K562 (cell line): ENCODE results near the gene SMS. TPM values are rescaled to one million over a fixed set of nuclear protein-coding genes. Genes with fewer than 3 reads are reported as not detected.

Experiments
- ATAC-seq: fragments of 200-7000 bp; cut with Tn5 transposase; 3 replicates; pipeline ENCODE4 v1.9.1; 2020; ENCODE audit warnings: moderate library complexity
- BruUV-seq: library from RNA; stranded (reverse); fragments of 400-500 nt; replicated peaks from 2 replicates; lab custom pipeline; 2021; lab: Mats Ljungman, UMichigan
- CTCF ChIA-PET: fragments of 300-600 bp; formaldehyde crosslinking; extraction: SDS; loops from one replicate; lab custom pipeline; 2021; ENCODE audit warnings: low intra/inter-chr PET ratio; lab: Yijun Ruan, JAX
- POLR2A ChIA-PET: fragments of 300-600, 350-650 bp; sonication (Branson Sonifier 250); formaldehyde crosslinking; extraction: SDS; loops from one replicate; lab custom pipeline; 2021; ENCODE audit warnings: antibody characterized with exemption, inconsistent platforms; lab: Yijun Ruan, JAX
- DNase-seq, 4 experiments: peaks; one replicate each; pipeline versions ENCODE4 v3.0.0 to v3.0.0-alpha.2; 2011 to 2018; ENCODE audit warnings: low spot score in 3 of 4, mixed read lengths in 3 of 4; ENCODE audit errors: extremely low read depth in 1 of 4
- FAIRE-seq: peaks from 2 replicates; lab custom pipeline; 2011; peaks lifted over from hg19 to GRCh38; lab: Jason Lieb, UNC
- H2AFZ ChIP-seq: 2 replicates; pipeline ENCODE4 v1.6.0; 2011; ENCODE audit warnings: low read depth, low read length, control low read depth, inconsistent platforms
- H3K27ac ChIP-seq: fragments of 200-600 bp; 3 replicates; pipeline ENCODE4 v1.8.0; 2011; ENCODE audit warnings: low read depth, mild to moderate bottlenecking, control low read depth, inconsistent platforms, low read length, moderate library complexity, mixed read lengths; ENCODE audit errors: extremely low read depth
- H3K27me3 ChIP-seq, 2 experiments: fragments of 300-600 bp in 1 of 2; 2 replicates in 1 of 2; 3 replicates in 1 of 2; pipeline versions ENCODE4 v1.6.0 to v1.8.0; 2011; ENCODE audit warnings: inconsistent platforms in 2 of 2, low read length in 2 of 2, mild to moderate bottlenecking in 1 of 2, mixed read lengths in 1 of 2, moderate library complexity in 1 of 2; ENCODE audit not compliant: control insufficient read depth in 2 of 2, insufficient read depth in 2 of 2
- H3K36me3 ChIP-seq: fragments of 300-600 bp; 3 replicates; pipeline ENCODE4 v1.8.0; 2011; ENCODE audit warnings: mild to moderate bottlenecking, low read length, inconsistent platforms; ENCODE audit not compliant: control insufficient read depth, insufficient read depth
- H3K4me1 ChIP-seq, 2 experiments: fragments of 200-600 bp in 1 of 2; replicated peaks in 1 of 2; 2 replicates in 1 of 2; 3 replicates in 1 of 2; pipeline versions ENCODE4 v1.5.1 to v1.8.0; 2011; ENCODE audit warnings: inconsistent platforms in 2 of 2, low read length in 2 of 2, mild to moderate bottlenecking in 1 of 2, mixed read lengths in 1 of 2, moderate library complexity in 1 of 2; ENCODE audit not compliant: control insufficient read depth in 2 of 2, insufficient read depth in 2 of 2
- H3K4me2 ChIP-seq: 2 replicates; pipeline ENCODE4 v1.6.1; 2011; ENCODE audit warnings: low read length, control low read depth, inconsistent platforms, mixed read lengths; ENCODE audit not compliant: insufficient read depth
- H3K4me3 ChIP-seq: fragments of 200-600 bp; sonication (generic), shearing (Covaris generic); 2 replicates; pipeline ENCODE4 v1.5.1; 2016; ENCODE audit warnings: control low read depth, inconsistent platforms
- H3K79me2 ChIP-seq: fragments of 200-600 bp; 3 replicates; pipeline ENCODE4 v1.8.0; 2011; ENCODE audit warnings: low read length, inconsistent platforms; ENCODE audit not compliant: control insufficient read depth, insufficient read depth
- H3K9ac ChIP-seq, 2 experiments: 2 replicates each; pipeline versions ENCODE4 v1.6.0 to v1.6.1; 2011; ENCODE audit warnings: low read depth in 2 of 2, low read length in 2 of 2, control low read depth in 1 of 2, inconsistent platforms in 1 of 2, mild to moderate bottlenecking in 1 of 2, mixed read lengths in 1 of 2; ENCODE audit not compliant: insufficient read depth in 1 of 2
- H3K9me1 ChIP-seq: one replicate; pipeline ENCODE4 v1.6.0; 2011; ENCODE audit warnings: inconsistent platforms, mild to moderate bottlenecking, low read length, moderate library complexity; ENCODE audit not compliant: control insufficient read depth, insufficient read depth
- H3K9me3 ChIP-seq: replicated peaks from 2 replicates; pipeline ENCODE4 v1.5.1; 2011; ENCODE audit warnings: low read depth, low read length, inconsistent platforms; ENCODE audit not compliant: control insufficient read depth, insufficient read depth
- H4K20me1 ChIP-seq: replicated peaks from 2 replicates; pipeline ENCODE4 v1.6.1; 2011; ENCODE audit warnings: low read length, inconsistent platforms, mixed read lengths; ENCODE audit not compliant: control insufficient read depth, insufficient read depth
- BCLAF1 ChIP-seq, 2 experiments: fragments of 450-650 bp in 1 of 2; IDR thresholded peaks; 2 replicates each; pipeline ENCODE4 v1.6.1; 2011 to 2017; ENCODE audit warnings: low read depth in 2 of 2, antibody characterized with exemption in 1 of 2, borderline replicate concordance in 1 of 2, low read length in 1 of 2, mild to moderate bottlenecking in 1 of 2, mixed read lengths in 1 of 2; ENCODE audit not compliant: control insufficient read depth in 1 of 2
- GATAD2A ChIP-seq: fragments of 450-650 bp; IDR thresholded peaks from 2 replicates; pipeline ENCODE4 v1.6.1; 2017
- RHOXF2B ChIP-seq: fragments of 250-450 bp; sonication (Bioruptor Pico); conservative IDR thresholded peaks from 2 replicates; pipeline ENCODE4 v1.5.1; 2021
- SNRNP70 ChIP-seq: fragments of 200-400 bp; formaldehyde crosslinking; optimal IDR thresholded peaks from 2 replicates; pipeline ENCODE3; 2017; ENCODE audit warnings: low read depth, low read length
- SRSF9 ChIP-seq: fragments of 200-400 bp; formaldehyde crosslinking; IDR thresholded peaks from 2 replicates; pipeline ENCODE4 v1.6.1; 2017; ENCODE audit warnings: low read depth, low read length, borderline replicate concordance
- ZNF197 ChIP-seq: fragments of 200-800 bp; sonication (Bioruptor generic); IDR thresholded peaks from 2 replicates; pipeline ENCODE4 v1.6.1; 2016; ENCODE audit warnings: low read depth, missing genetic modification characterization, missing compliant biosample characterization
- WGBS: fragments of 100-300 bp; shearing (Covaris generic); methylation state at CpG from one replicate; pipeline ENCODE4 v1.1.6; 2016; ENCODE audit warnings: low coverage, mixed read lengths; ENCODE audit not compliant: insufficient coverage; ENCODE audit errors: missing lambda C conversion rate; 5-methylcytosine and 5-hydroxymethylcytosine counted together
- in situ Hi-C: fragments of 300-500 bp; cut with MboI; formaldehyde crosslinking; loops from 4 replicates; pipeline ENCODE4 v1.15.0; 2018; ENCODE audit warnings: inconsistent platforms, mixed read lengths
- intact Hi-C: fragments of 100-400 bp; cut with micrococcal nuclease; formaldehyde crosslinking; loops from 2 replicates; pipeline ENCODE4 v1.14.2; 2022
- polyA plus RNA-seq, 8 experiments: library from polyadenylated mRNA; depleted of rRNA in 4 of 8; stranded (reverse) in 5 of 8; unstranded in 3 of 8; fragments of >200 nt; fragmentation: Nextera tagmentation in 2 of 8; fragmentation: Illumina TruSeq in 1 of 8; extraction: Ambion mirVana in 2 of 8; extraction: Trizol in 1 of 8; gene quantifications; 2 replicates each; pipeline versions ENCODE4 v1.2.1 to v1.2.3, GENCODE V29; 2011 to 2014; ENCODE audit warnings: inconsistent platforms in 1 of 8, missing spikeins in 1 of 8
- total RNA-seq, 7 experiments: library from RNA; depleted of rRNA in 6 of 7; stranded (reverse); fragments of >200 nt in 6 of 7; fragmentation: Illumina TruSeq in 2 of 7; extraction: Trizol in 2 of 7; gene quantifications; 2 replicates each; pipeline versions ENCODE4 v1.2.1 to v1.2.3, GENCODE V29; 2011 to 2021; ENCODE audit warnings: low replicate concordance in 1 of 7

SMS gene
- total and polyA plus RNA-seq, 9 of the 15 experiments (the other 6 are each of a cell fraction or from before 2014, with no cell fraction given), result 71.1 to 193 (median 152) TPM

DNA sequence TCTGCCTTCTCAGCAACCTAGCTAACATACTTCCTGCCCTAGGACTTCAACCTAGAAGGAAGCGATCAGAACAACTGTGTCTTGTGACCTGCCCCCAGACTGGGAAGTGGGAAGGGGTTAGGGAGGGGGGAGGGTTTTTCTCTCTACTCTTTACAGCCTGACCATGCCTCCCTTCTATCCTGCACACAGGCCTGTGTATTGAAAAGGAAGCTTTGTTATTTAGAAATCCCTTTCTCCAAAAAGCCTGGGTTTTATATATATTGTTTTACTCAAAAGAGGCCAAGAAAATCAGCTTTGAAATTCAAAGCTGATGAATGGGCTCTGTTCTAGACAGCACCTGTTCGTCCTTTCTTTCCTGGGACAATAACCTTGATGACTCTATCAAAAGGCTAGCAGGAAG lies 35.2 kb upstream of the SMS start:
- no peaks in the 10 kb centered on the region for H3K9me3 ChIP-seq
- H3K9me1 ChIP-seq, result no peaks in the 10 kb centered on the region
- H3K36me3 ChIP-seq, result no peaks in the 10 kb centered on the region
- TF ChIP-seq SNRNP70, result no peak
- TF ChIP-seq RHOXF2B (CRISPR knock-in tag), result no peak
- TF ChIP-seq GATAD2A, result no peak
- no peak for TF ChIP-seq ZNF197 (CRISPR knock-in tag)
- TF ChIP-seq SRSF9, result no peak
- no peak for TF ChIP-seq BCLAF1 (IDR thresholded peaks at IDR 0.05; ENCODE audit: borderline replicate concordance in 1 of 2, control insufficient read depth in 1 of 2, low read depth in 2 of 2, low read length in 1 of 2)
- no peak overlapping the region for H3K4me3 ChIP-seq
- no peak for ATAC-seq
- POLR2A ChIA-PET, result no interaction called here
- no peaks in the 10 kb centered on the region for H3K27me3 ChIP-seq
- no TSS peak for BruUV-seq
- H3K9ac ChIP-seq, result no peak overlapping the region
- no peak for FAIRE-seq
- CTCF ChIA-PET, result no interaction called here
- H3K4me1 ChIP-seq, result no peaks in the 10 kb centered on the region
- no peak overlapping the region for H3K4me2 ChIP-seq
- DNase-seq, result no peak
- H2AFZ ChIP-seq, result no peak overlapping the region
- no peaks in the 10 kb centered on the region for H4K20me1 ChIP-seq
- WGBS, result 10% methylated on average over 2 of the region's 2 CpGs
- no peak overlapping the region for H3K27ac ChIP-seq
- in situ Hi-C loops, result no loop called here
- intact Hi-C loops, result no loop called here
- H3K79me2 ChIP-seq, result no peaks in the 10 kb centered on the region
